IMR-90 (cell line): ENCODE measurements around the gene C3orf18.

Source experiments
- MXI1 ChIP-seq: IDR thresholded peaks from 2 replicates; pipeline ENCODE4 v1.6.1; 2012; ENCODE audit warnings: low read depth, mild to moderate bottlenecking, low read length, moderate library complexity, borderline replicate concordance
- RAD21 ChIP-seq: IDR thresholded peaks from 2 replicates; pipeline ENCODE4 v1.6.1; 2012; ENCODE audit warnings: low read length, improper control_type of control experiment
- RFX5 ChIP-seq: IDR thresholded peaks from 2 replicates; pipeline ENCODE4 v1.8.0; 2012; ENCODE audit warnings: low read depth, mild to moderate bottlenecking, low read length, moderate library complexity
- TF ChIP-seq, protein P1 (sequence below): conservative IDR thresholded peaks from 2 replicates; pipeline ENCODE4 v1.5.1; 2012; ENCODE audit warnings: mild to moderate bottlenecking, low read depth, low read length, improper control_type of control experiment

DNA sequence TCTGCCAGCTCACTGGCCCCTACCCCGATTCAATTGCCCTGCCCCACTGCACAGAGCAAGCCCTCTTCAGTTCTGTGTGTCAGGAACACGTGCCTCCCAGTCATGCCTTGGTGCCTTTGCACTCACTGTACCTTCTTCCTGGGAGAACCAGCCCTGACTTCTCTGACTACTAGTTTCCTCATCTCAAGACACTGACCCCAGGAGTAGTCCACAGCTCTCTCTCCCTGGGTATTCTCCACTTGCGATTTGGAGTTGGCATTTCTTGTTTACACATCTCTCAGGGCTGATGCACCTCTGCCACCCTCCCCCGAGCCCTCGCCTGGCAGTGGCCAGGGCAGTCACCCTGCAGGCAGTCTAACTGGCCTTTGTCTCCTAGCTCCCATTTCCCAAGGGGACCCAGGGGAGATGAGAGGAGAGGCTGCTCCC lies 38.4 kb upstream of the C3orf18 start:
- TF ChIP-seq, protein P1, sequence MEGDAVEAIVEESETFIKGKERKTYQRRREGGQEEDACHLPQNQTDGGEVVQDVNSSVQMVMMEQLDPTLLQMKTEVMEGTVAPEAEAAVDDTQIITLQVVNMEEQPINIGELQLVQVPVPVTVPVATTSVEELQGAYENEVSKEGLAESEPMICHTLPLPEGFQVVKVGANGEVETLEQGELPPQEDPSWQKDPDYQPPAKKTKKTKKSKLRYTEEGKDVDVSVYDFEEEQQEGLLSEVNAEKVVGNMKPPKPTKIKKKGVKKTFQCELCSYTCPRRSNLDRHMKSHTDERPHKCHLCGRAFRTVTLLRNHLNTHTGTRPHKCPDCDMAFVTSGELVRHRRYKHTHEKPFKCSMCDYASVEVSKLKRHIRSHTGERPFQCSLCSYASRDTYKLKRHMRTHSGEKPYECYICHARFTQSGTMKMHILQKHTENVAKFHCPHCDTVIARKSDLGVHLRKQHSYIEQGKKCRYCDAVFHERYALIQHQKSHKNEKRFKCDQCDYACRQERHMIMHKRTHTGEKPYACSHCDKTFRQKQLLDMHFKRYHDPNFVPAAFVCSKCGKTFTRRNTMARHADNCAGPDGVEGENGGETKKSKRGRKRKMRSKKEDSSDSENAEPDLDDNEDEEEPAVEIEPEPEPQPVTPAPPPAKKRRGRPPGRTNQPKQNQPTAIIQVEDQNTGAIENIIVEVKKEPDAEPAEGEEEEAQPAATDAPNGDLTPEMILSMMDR, result no peak
- no peak for TF ChIP-seq RAD21
- no peak for TF ChIP-seq MXI1
- no peak for TF ChIP-seq RFX5
